ENCODE results near the gene NSG1.

Gene NSG1

GRCh38 chr4:4386736-4387392 is at the start of gene NSG1:
Gene NSG1 (plus strand): TSS chr4:4387102. CDS start chr4:4387630, 528 bp downstream.
- DNase-seq = peak; percentile 19

- DNase-seq = no peak
These were observed 48.5 kb upstream of the NSG1 start for GRCh38 chr4:4338210-4339001.

GRCh38 chr4:4339504-4340085 is 47.3 kb upstream of the NSG1 start:
- DNase-seq = no peak

- DNase-seq = no peak
These were observed 44.8 kb upstream of the NSG1 start for GRCh38 chr4:4341861-4342650.

- no peak for DNase-seq
These were observed 43.9 kb upstream of the NSG1 start for GRCh38 chr4:4343038-4343437.

- no peak for DNase-seq
These were observed 41.9 kb upstream of the NSG1 start for GRCh38 chr4:4344915-4345527.

- no peak for DNase-seq
These were observed 39.3 kb upstream of the NSG1 start for GRCh38 chr4:4347585-4347984.

- peak; percentile 62 for DNase-seq
These were observed 38.3 kb upstream of the NSG1 start for GRCh38 chr4:4348585-4348984.

GRCh38 chr4:4349867-4350266 is 37.0 kb upstream of the NSG1 start:
- DNase-seq = no peak

- DNase-seq = no peak
These were observed 36.0 kb upstream of the NSG1 start for GRCh38 chr4:4350909-4351308.

- DNase-seq = no peak
These were observed 31.6 kb upstream of the NSG1 start for GRCh38 chr4:4355302-4355701.

GRCh38 chr4:4356106-4357041 is 30.5 kb upstream of the NSG1 start:
- DNase-seq = no peak

GRCh38 chr4:4358093-4358854 is 28.6 kb upstream of the NSG1 start:
- no peak for DNase-seq

GRCh38 chr4:4361883-4362282 is 25.0 kb upstream of the NSG1 start:
- DNase-seq = no peak

GRCh38 chr4:4362991-4363697 is 23.8 kb upstream of the NSG1 start:
- no peak for DNase-seq

- no peak for DNase-seq
These were observed 22.8 kb upstream of the NSG1 start for GRCh38 chr4:4364061-4364460.

GRCh38 chr4:4364486-4365208 is 22.3 kb upstream of the NSG1 start:
- no peak for DNase-seq

- DNase-seq = no peak
These were observed 17.9 kb upstream of the NSG1 start for GRCh38 chr4:4368809-4369580.

Data from CD4-positive, alpha-beta T cell treated with Interleukin-4 for 4 hours (primary cell).